Transverse colon (tissue), 1 donor: ENCODE results near the gene PPP6R3.

ENCODE experiments used
- EP300 ChIP-seq: sonication (generic); formaldehyde crosslinking; IDR thresholded peaks from one replicate; pipeline ENCODE4 v1.6.1; 2017; ENCODE audit warnings: antibody characterized with exemption, low read depth
- POLR2A ChIP-seq: fragments of 450-650 bp; IDR thresholded peaks from one replicate; pipeline ENCODE4 v1.6.1; 2016; ENCODE audit warnings: antibody characterized with exemption, mild to moderate bottlenecking, moderate library complexity

GRCh38 chr11:68412593-68413475 lies 47.7 kb upstream of the PPP6R3 start:
- TF ChIP-seq POLR2A (no peak), EP300 (no peak)
